SK-N-SH treated with all-trans-retinoic acid at 6 μM for 48 hours (cell line): ENCODE data around the gene LSM14A.

Experiments used
- CSDC2 ChIP-seq: fragments of 250-450 bp; sonication (Bioruptor Pico); IDR thresholded peaks from 2 replicates; pipeline ENCODE4 v1.5.0; 2020; ENCODE audit warnings: mild to moderate bottlenecking, moderate library complexity
- ISL1 ChIP-seq: fragments of 250-450 bp; sonication (Bioruptor Pico); IDR thresholded peaks from 2 replicates; pipeline ENCODE4 v2.1.2; 2022; ENCODE audit warnings: mild to moderate bottlenecking, moderate library complexity
- PATZ1 ChIP-seq: fragments of 250-450 bp; sonication (Bioruptor Pico); IDR thresholded peaks from 2 replicates; pipeline ENCODE4 v1.8.0; 2020; ENCODE audit warnings: mild to moderate bottlenecking, moderate library complexity, borderline replicate concordance
- TOX ChIP-seq: fragments of 250-450 bp; sonication (Bioruptor Pico); IDR thresholded peaks from 2 replicates; pipeline ENCODE4 v1.8.0; 2021; ENCODE audit warnings: mild to moderate bottlenecking, moderate library complexity, borderline replicate concordance
- ZFP3 ChIP-seq: fragments of 250-450 bp; sonication (Bioruptor Pico); IDR thresholded peaks from 2 replicates; pipeline ENCODE4 v1.5.0; 2020; ENCODE audit warnings: mild to moderate bottlenecking, moderate library complexity
- ZFP30 ChIP-seq: fragments of 450-650 bp; formaldehyde crosslinking; IDR thresholded peaks from 2 replicates; pipeline ENCODE4 v1.5.0; 2022; ENCODE audit warnings: mild to moderate bottlenecking, moderate library complexity
- TF ChIP-seq, protein P1 (sequence below): fragments of 250-450 bp; sonication (Bioruptor Pico); IDR thresholded peaks from 2 replicates; pipeline ENCODE4 v1.5.1; 2020; ENCODE audit warnings: low read depth, mild to moderate bottlenecking, moderate library complexity

- TF ChIP-seq, protein P1, sequence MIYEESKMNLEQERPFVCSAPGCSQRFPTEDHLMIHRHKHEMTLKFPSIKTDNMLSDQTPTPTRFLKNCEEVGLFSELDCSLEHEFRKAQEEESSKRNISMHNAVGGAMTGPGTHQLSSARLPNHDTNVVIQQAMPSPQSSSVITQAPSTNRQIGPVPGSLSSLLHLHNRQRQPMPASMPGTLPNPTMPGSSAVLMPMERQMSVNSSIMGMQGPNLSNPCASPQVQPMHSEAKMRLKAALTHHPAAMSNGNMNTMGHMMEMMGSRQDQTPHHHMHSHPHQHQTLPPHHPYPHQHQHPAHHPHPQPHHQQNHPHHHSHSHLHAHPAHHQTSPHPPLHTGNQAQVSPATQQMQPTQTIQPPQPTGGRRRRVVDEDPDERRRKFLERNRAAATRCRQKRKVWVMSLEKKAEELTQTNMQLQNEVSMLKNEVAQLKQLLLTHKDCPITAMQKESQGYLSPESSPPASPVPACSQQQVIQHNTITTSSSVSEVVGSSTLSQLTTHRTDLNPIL (CRISPR knock-in tag) = no peak
- no peak for TF ChIP-seq TOX (CRISPR knock-in tag)
- TF ChIP-seq ZFP30 = no peak
- TF ChIP-seq CSDC2 (CRISPR knock-in tag) = no peak
- TF ChIP-seq ISL1 (CRISPR knock-in tag) = no peak
- no peak for TF ChIP-seq PATZ1 (CRISPR knock-in tag)
- TF ChIP-seq ZFP3 (CRISPR knock-in tag) = no peak
Measured at GRCh38 chr19:34187011-34187410, 14.7 kb downstream of the LSM14A start.
